Panc1 (cell line): Measurements from ENCODE around the gene HAUS8. TPM values are rescaled to one million over a fixed set of nuclear protein-coding genes. Genes with fewer than 3 reads are reported as not detected.
"Not testable (repeated sequence)": the region's sequence is repeated elsewhere in the genome, so short reads cannot be mapped to it uniquely, and the experiment has no call there.

Experiments used
- ATAC-seq: fragments of 200-7000 bp; cut with Tn5 transposase; 2 replicates; pipeline ENCODE4 v1.9.1; 2020; ENCODE audit warnings: mild to moderate bottlenecking, moderate library complexity
- BruUV-seq: library from RNA; stranded (reverse); fragments of 400-500 nt; replicated peaks from 2 replicates; lab custom pipeline; 2021; lab: Mats Ljungman, UMichigan
- CTCF ChIA-PET: fragments of 300-600 bp; sonication (Branson Sonifier 250); formaldehyde crosslinking; loops from one replicate; lab custom pipeline; 2022; ENCODE audit warnings: antibody characterized with exemption; lab: Charles Lee
- POLR2A ChIA-PET: fragments of 300-600 bp; sonication (Branson Sonifier 250); formaldehyde crosslinking; loops from one replicate; lab custom pipeline; 2022; ENCODE audit warnings: antibody characterized with exemption; lab: Charles Lee
- DNase-seq: peaks from one replicate; pipeline ENCODE4 v3.0.0-alpha.2; 2010; ENCODE audit warnings: low read depth, low spot score
- H3K27ac ChIP-seq: 2 replicates; pipeline ENCODE4 v1.5.1; 2011; ENCODE audit warnings: mild to moderate bottlenecking, low read length, inconsistent platforms
- H3K27me3 ChIP-seq: fragments of 200-500 bp; sonication (Bioruptor generic); 2 replicates; pipeline ENCODE4 v1.6.0; 2014; ENCODE audit warnings: low read length, inconsistent platforms; ENCODE audit not compliant: control insufficient read depth, insufficient read depth
- H3K36me3 ChIP-seq: fragments of 200-500 bp; sonication (Bioruptor generic); 2 replicates; pipeline ENCODE4 v1.5.1; 2014; ENCODE audit warnings: inconsistent platforms, mild to moderate bottlenecking, low read length, moderate library complexity; ENCODE audit not compliant: control insufficient read depth, insufficient read depth
- H3K4me1 ChIP-seq: 2 replicates; pipeline ENCODE4 v1.5.1; 2011; ENCODE audit warnings: inconsistent platforms, mild to moderate bottlenecking, low read length, moderate library complexity; ENCODE audit not compliant: control insufficient read depth, insufficient read depth
- H3K4me3 ChIP-seq, 2 experiments: 2 replicates each; pipeline ENCODE4 v1.5.1; 2011 to 2012; ENCODE audit warnings: low read depth in 2 of 2, low read length in 2 of 2, mild to moderate bottlenecking in 2 of 2, inconsistent platforms in 1 of 2, moderate library complexity in 1 of 2
- H3K9me3 ChIP-seq: fragments of 200-500 bp; sonication (Bioruptor generic); 2 replicates; pipeline ENCODE4 v1.5.1; 2014; ENCODE audit warnings: low read depth, mild to moderate bottlenecking, inconsistent platforms, low read length, moderate library complexity; ENCODE audit not compliant: control insufficient read depth, insufficient read depth
- POLR2AphosphoS5 ChIP-seq: IDR thresholded peaks from 2 replicates; pipeline ENCODE4 v1.6.1; 2012; ENCODE audit warnings: mild to moderate bottlenecking, low read depth, low read length, moderate library complexity
- SIN3A ChIP-seq: IDR thresholded peaks from 2 replicates; pipeline ENCODE4 v1.6.1; 2012; ENCODE audit warnings: low read depth, mild to moderate bottlenecking, low read length, moderate library complexity, borderline replicate concordance; ENCODE audit not compliant: insufficient read depth
- TCF7L2 ChIP-seq: IDR thresholded peaks from 2 replicates; pipeline ENCODE4 v1.6.1; 2011; ENCODE audit warnings: mild to moderate bottlenecking, low read depth, low read length, inconsistent platforms
- in situ Hi-C: cut with HindIII; loops from 2 replicates; pipeline ENCODE4 v1.10.0; 2016; ENCODE audit warnings: low sequenced_read_pairs, low pct_unique_long_range_greater_than_20kb
- intact Hi-C: fragments of 100-400 bp; cut with micrococcal nuclease; formaldehyde crosslinking; loops from one replicate; pipeline ENCODE4 v1.10.0; 2022; ENCODE audit not compliant: unreplicated experiment
- total RNA-seq: library from RNA; stranded (reverse); gene quantifications from one replicate; pipeline ENCODE4 v1.2.1, GENCODE V29; 2021; ENCODE audit not compliant: unreplicated experiment
- TF ChIP-seq, protein P1 (sequence below): fragments of 450-650 bp; IDR thresholded peaks from 2 replicates; pipeline ENCODE4 v1.5.1; 2017; ENCODE audit warnings: mild to moderate bottlenecking
- TF ChIP-seq, protein P2 (sequence below), 2 experiments: IDR thresholded peaks; 2 replicates each; pipeline ENCODE4 v1.6.1; 2011 to 2012; ENCODE audit warnings: low read depth in 2 of 2, control low read depth in 1 of 2, low read length in 1 of 2, mild to moderate bottlenecking in 1 of 2, moderate library complexity in 1 of 2; ENCODE audit not compliant: insufficient read depth in 1 of 2

Gene HAUS8
- total RNA-seq, 1 experiment from 2014 or later = 18.2 TPM

DNA sequence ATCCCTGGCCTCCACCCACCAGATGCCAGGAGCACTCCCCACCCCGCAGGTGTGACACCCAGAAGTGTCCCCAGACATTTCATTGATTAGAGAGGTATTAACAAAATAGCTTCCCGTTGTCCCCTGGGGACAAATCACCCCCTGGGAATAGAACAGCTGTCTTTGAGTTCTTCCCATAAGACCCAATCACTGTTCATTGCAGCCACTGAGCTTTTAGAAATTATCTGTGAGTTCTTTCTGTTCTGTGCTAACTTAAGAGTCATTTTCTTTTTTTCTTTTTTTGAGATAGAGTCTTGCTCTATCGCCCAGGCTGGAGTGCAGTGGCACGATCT lies 33.2 kb upstream of the HAUS8 start:
- peak overlapping the region; percentile 79; the same call in 1 of the 2 replicates for H3K27ac ChIP-seq

DNA sequence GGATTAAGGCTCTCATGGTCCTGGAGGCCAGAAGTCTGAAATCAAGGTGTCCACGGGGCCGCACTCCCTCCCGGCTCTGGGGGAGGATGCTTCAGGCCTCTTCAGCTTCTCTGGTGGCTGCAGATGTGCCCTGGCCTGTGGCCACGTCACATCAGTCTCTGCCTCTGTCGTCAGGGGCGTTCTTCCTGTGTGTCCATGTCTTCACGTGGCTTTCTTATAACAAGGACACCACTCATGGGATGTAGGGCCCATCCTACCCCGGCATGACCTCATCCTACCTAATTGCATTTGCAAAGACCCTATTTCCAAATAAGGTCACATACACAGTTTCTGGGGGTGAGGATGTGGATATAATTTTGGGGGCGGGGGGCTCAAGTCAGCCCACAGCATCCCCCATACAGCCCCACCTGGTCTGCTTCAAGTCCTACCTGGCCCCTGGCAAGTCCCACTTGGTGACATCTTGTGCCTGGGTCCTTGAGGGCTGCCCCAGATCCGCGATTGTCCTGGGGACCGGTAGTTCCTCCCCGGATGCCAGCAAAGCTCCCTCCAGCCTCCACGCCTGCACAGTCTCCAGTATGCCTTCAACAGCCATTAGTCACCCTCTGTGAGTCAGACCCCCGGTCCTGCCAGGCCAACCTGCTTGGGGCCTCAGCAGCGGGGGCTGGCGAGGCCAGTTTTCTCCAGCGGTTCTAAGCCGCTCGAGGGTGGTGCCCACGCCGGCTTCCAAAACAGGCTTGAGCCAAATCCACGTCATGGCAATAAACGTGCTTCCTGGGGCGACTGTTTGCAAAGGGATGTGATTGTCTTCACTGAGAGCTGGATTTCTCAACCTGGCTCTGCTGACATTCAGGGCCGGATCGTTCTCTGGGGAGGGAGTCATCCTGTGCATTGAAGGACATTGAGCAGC lies 32.5 kb upstream of the HAUS8 start:
- Histone ChIP-seq H3K9me3 (no peaks in the 10 kb centered on the region), H3K36me3 (no peaks in the 10 kb centered on the region), H3K4me1 (peaks cover 17% of the 10 kb centered on the region), H3K27ac (peak overlapping the region; percentile 79), H3K4me3 (peak overlapping the region in 1 of 2 experiments; percentile 26; a peak in 2 of 4 replicates), H3K27me3 (no peaks in the 10 kb centered on the region)
- POLR2A ChIA-PET = no interaction called here
- in situ Hi-C loops (no loop called here), intact Hi-C loops (no loop called here)
- DNase-seq (peak; percentile 81), ATAC-seq (peak; percentile 97)
- no TSS peak for BruUV-seq
- 0 out of 2 replicates have a peak, but pooled peaks have one; percentile 28 for TF ChIP-seq SIN3A
- no peak for TF ChIP-seq TCF7L2
- TF ChIP-seq, protein P1, sequence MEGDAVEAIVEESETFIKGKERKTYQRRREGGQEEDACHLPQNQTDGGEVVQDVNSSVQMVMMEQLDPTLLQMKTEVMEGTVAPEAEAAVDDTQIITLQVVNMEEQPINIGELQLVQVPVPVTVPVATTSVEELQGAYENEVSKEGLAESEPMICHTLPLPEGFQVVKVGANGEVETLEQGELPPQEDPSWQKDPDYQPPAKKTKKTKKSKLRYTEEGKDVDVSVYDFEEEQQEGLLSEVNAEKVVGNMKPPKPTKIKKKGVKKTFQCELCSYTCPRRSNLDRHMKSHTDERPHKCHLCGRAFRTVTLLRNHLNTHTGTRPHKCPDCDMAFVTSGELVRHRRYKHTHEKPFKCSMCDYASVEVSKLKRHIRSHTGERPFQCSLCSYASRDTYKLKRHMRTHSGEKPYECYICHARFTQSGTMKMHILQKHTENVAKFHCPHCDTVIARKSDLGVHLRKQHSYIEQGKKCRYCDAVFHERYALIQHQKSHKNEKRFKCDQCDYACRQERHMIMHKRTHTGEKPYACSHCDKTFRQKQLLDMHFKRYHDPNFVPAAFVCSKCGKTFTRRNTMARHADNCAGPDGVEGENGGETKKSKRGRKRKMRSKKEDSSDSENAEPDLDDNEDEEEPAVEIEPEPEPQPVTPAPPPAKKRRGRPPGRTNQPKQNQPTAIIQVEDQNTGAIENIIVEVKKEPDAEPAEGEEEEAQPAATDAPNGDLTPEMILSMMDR = no peak
- TF ChIP-seq POLR2AphosphoS5 = 0 out of 2 replicates have a peak, but pooled peaks have one; percentile 28
- TF ChIP-seq, protein P2, sequence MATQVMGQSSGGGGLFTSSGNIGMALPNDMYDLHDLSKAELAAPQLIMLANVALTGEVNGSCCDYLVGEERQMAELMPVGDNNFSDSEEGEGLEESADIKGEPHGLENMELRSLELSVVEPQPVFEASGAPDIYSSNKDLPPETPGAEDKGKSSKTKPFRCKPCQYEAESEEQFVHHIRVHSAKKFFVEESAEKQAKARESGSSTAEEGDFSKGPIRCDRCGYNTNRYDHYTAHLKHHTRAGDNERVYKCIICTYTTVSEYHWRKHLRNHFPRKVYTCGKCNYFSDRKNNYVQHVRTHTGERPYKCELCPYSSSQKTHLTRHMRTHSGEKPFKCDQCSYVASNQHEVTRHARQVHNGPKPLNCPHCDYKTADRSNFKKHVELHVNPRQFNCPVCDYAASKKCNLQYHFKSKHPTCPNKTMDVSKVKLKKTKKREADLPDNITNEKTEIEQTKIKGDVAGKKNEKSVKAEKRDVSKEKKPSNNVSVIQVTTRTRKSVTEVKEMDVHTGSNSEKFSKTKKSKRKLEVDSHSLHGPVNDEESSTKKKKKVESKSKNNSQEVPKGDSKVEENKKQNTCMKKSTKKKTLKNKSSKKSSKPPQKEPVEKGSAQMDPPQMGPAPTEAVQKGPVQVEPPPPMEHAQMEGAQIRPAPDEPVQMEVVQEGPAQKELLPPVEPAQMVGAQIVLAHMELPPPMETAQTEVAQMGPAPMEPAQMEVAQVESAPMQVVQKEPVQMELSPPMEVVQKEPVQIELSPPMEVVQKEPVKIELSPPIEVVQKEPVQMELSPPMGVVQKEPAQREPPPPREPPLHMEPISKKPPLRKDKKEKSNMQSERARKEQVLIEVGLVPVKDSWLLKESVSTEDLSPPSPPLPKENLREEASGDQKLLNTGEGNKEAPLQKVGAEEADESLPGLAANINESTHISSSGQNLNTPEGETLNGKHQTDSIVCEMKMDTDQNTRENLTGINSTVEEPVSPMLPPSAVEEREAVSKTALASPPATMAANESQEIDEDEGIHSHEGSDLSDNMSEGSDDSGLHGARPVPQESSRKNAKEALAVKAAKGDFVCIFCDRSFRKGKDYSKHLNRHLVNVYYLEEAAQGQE (IDR thresholded peaks at IDR 0.05; ENCODE audit: insufficient read depth in 1 of 2, low read depth in 2 of 2, low read length in 1 of 2) = no peak
- CTCF ChIA-PET = no interaction called here

More for the DNA sequence above, 33.2 kb upstream of the HAUS8 start:
- TF ChIP-seq SIN3A (no peak), TCF7L2 (no peak), POLR2AphosphoS5 (no peak)
- TF ChIP-seq, protein P2 (IDR thresholded peaks at IDR 0.05; ENCODE audit: insufficient read depth in 1 of 2, low read depth in 2 of 2, low read length in 1 of 2) = no peak
- TF ChIP-seq, protein P1 = no peak
- no TSS peak for BruUV-seq
- ChIA-PET CTCF (no interaction called here), POLR2A (no interaction called here)
- Histone ChIP-seq H3K9me3 (no peaks in the 10 kb centered on the region), H3K36me3 (no peaks in the 10 kb centered on the region), H3K27me3 (no peaks in the 10 kb centered on the region), H3K4me1 (peaks cover 17% of the 10 kb centered on the region), H3K4me3 (peak overlapping the region in 1 of 2 experiments; percentile 26; a peak in 1 of 4 replicates)
- no peak for DNase-seq
- no peak for ATAC-seq
- intact Hi-C loops = no loop called here
- in situ Hi-C loops = no loop called here

DNA sequence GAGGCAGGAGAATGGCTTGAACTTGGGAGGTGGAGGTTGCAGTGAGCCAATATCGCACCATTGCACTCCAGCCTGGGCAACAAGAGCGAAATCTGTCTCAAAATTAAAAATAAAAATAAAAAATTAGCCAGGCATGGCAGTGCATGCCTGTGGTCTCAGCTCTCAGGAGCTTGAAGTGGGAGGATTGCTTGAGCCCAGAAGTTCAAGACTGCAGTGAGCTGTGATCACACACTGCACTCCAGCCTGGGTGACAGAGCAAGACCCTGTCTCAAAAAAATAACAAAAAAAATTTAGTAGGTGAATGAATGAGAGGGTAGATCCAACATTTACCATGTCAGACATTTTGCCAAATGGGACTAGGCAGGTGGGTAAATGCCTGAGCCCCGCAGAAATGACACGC lies 31.7 kb upstream of the HAUS8 start:
- POLR2A ChIA-PET, DNase-seq, in situ Hi-C loops: not testable (repeated sequence)

More for the DNA sequence above, 31.7 kb upstream of the HAUS8 start:
- BruUV-seq, ATAC-seq, H3K4me3 ChIP-seq, CTCF ChIA-PET, intact Hi-C loops, H3K9me3 ChIP-seq, H3K36me3 ChIP-seq, H3K27me3 ChIP-seq: not testable (repeated sequence)
- H3K27ac ChIP-seq = peak overlapping the region; percentile 79
- H3K4me1 ChIP-seq = peaks cover 17% of the 10 kb centered on the region
